B cell (primary cell): Measurements from ENCODE around the gene PLPPR1.

Experiments used
- EZH2 ChIP-seq: IDR thresholded peaks from 2 replicates; pipeline ENCODE4 v1.6.1; 2012; ENCODE audit warnings: borderline replicate concordance, low read depth, mild to moderate bottlenecking, moderate library complexity, low read length; ENCODE audit not compliant: insufficient read depth, poor library complexity, severe bottlenecking
- TF ChIP-seq, protein P1 (sequence below): fragments of 200-600 bp; IDR thresholded peaks from one replicate; pipeline ENCODE4 v1.8.0; 2022; ENCODE audit warnings: antibody characterized with exemption, mild to moderate bottlenecking

- TF ChIP-seq, protein P1, sequence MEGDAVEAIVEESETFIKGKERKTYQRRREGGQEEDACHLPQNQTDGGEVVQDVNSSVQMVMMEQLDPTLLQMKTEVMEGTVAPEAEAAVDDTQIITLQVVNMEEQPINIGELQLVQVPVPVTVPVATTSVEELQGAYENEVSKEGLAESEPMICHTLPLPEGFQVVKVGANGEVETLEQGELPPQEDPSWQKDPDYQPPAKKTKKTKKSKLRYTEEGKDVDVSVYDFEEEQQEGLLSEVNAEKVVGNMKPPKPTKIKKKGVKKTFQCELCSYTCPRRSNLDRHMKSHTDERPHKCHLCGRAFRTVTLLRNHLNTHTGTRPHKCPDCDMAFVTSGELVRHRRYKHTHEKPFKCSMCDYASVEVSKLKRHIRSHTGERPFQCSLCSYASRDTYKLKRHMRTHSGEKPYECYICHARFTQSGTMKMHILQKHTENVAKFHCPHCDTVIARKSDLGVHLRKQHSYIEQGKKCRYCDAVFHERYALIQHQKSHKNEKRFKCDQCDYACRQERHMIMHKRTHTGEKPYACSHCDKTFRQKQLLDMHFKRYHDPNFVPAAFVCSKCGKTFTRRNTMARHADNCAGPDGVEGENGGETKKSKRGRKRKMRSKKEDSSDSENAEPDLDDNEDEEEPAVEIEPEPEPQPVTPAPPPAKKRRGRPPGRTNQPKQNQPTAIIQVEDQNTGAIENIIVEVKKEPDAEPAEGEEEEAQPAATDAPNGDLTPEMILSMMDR = no peak
- TF ChIP-seq EZH2 = no peak
These were observed 3.9 kb downstream of the PLPPR1 start for GRCh38 chr9:101032426-101032825.
